NCI-H460 (cell line): ENCODE results near the gene MMP26. TPM values are rescaled to one million over a fixed set of nuclear protein-coding genes. Genes with fewer than 3 reads are reported as not detected.
"Not testable (repeated sequence)": the region's sequence is repeated elsewhere in the genome, so short reads cannot be mapped to it uniquely, and the experiment has no call there.

Experiments
- DNase-seq: peaks from one replicate; pipeline ENCODE4 v3.0.0-alpha.2; 2016; ENCODE audit warnings: low read depth; ENCODE audit errors: extremely low read depth
- total RNA-seq: library from RNA; depleted of rRNA; stranded (reverse); fragments of >200 nt; shearing (Covaris generic); gene quantifications from 2 replicates; pipeline ENCODE4 v1.2.3, GENCODE V29; 2014; rRNA removed

MMP26 gene
- total RNA-seq, 1 experiment from 2014 or later = not detected

- not testable (repeated sequence) for DNase-seq
Observed at GRCh38 chr11:4722616-4723534, 18.3 kb downstream of the MMP26 start.

GRCh38 chr11:4727171-4727570 lies 22.6 kb downstream of the MMP26 start:
- DNase-seq = no peak

- DNase-seq = no peak
Observed at GRCh38 chr11:4740735-4741134, 36.2 kb downstream of the MMP26 start.

- no peak for DNase-seq
Observed at GRCh38 chr11:4748438-4748837, 43.9 kb downstream of the MMP26 start.

- no peak for DNase-seq
Observed at GRCh38 chr11:4751201-4751600, 46.6 kb downstream of the MMP26 start.

Other genes starting within 250 kb of the MMP26 start
- gene OR52K1, start 222.1 kb upstream of the MMP26 start, total RNA-seq = not detected in 2 replicates
- not detected in 2 replicates for gene OR52M1, start 159.6 kb upstream of the MMP26 start, total RNA-seq
- not detected in 2 replicates for gene OR52I2, start 123.0 kb upstream of the MMP26 start, total RNA-seq
- gene OR52I1, start 110.7 kb upstream of the MMP26 start, total RNA-seq = not detected in 2 replicates
- gene TRIM68, start 96.6 kb upstream of the MMP26 start, total RNA-seq = 4.3 and 6.1 TPM in 2 replicates
- gene OR51D1, start 67.3 kb upstream of the MMP26 start, total RNA-seq = not detected in 2 replicates
- not detected in 2 replicates for gene OR51E1, start 60.8 kb upstream of the MMP26 start, total RNA-seq
- not detected in 2 replicates for gene OR51E2, start 6.9 kb upstream of the MMP26 start, total RNA-seq
- not detected in 2 replicates for gene OR51F1, start 65.2 kb downstream of the MMP26 start, total RNA-seq
- not detected in 2 replicates for gene OR52R1, start 99.6 kb downstream of the MMP26 start, total RNA-seq
- gene OR51F2, start 116.5 kb downstream of the MMP26 start, total RNA-seq = not detected in 2 replicates
- gene OR51S1, start 144.4 kb downstream of the MMP26 start, total RNA-seq = not detected in 2 replicates
- gene OR51T1, start 177.1 kb downstream of the MMP26 start, total RNA-seq = not detected in 2 replicates
- gene OR51A7, start 199.0 kb downstream of the MMP26 start, total RNA-seq = not detected in 2 replicates
- not detected in 2 replicates for gene OR51G2, start 214.6 kb downstream of the MMP26 start, total RNA-seq
- not detected in 2 replicates for gene OR51G1, start 219.6 kb downstream of the MMP26 start, total RNA-seq
- gene OR51A4, start 242.8 kb downstream of the MMP26 start, total RNA-seq = not detected in 2 replicates